Thyroid gland (tissue), 4 donors: ENCODE results near the gene TMEM170A. TPM values are rescaled to one million over a fixed set of nuclear protein-coding genes. Genes with fewer than 3 reads are reported as not detected.

ENCODE experiments used
- DNase-seq, 2 donors: peaks; one replicate each; pipeline ENCODE4 v3.0.0-alpha.2; 2019
- H3K27ac ChIP-seq, 3 donors: fragments of 200-600 bp; sonication (generic); 1 replicate in 2 of 3; 2 replicates in 1 of 3; pipeline ENCODE4 v1.5.1; 2016 to 2019; ENCODE audit warnings: mild to moderate bottlenecking in 1 of 3, moderate library complexity in 1 of 3
- H3K27me3 ChIP-seq: fragments of 200-600 bp; sonication (generic); one replicate; pipeline ENCODE4 v1.5.1; 2019
- H3K36me3 ChIP-seq, 2 donors: fragments of 200-600 bp; sonication (generic); one replicate each; pipeline ENCODE4 v1.5.1; 2016 to 2019
- H3K4me1 ChIP-seq, 2 donors: fragments of 200-600 bp; sonication (generic); one replicate each; pipeline ENCODE4 v1.5.1; 2017 to 2019
- H3K4me3 ChIP-seq, 3 donors: fragments of 200-600 bp; sonication (generic); replicated peaks in 1 of 3; 1 replicate in 2 of 3; 2 replicates in 1 of 3; pipeline ENCODE4 v1.5.1; 2016; ENCODE audit warnings: mild to moderate bottlenecking in 1 of 3
- H3K9me3 ChIP-seq: fragments of 200-600 bp; sonication (generic); one replicate; pipeline ENCODE4 v1.5.1; 2017
- CTCF ChIP-seq, 6 experiments: fragments of 200-600 bp in 3 of 6; fragments of 450-650 bp in 3 of 6; sonication (generic) in 3 of 6; IDR thresholded peaks; one replicate each; pipeline ENCODE4 v1.5.1; 2016 to 2019; ENCODE audit warnings: antibody characterized with exemption in 6 of 6, mild to moderate bottlenecking in 2 of 6, inconsistent platforms in 1 of 6, moderate library complexity in 1 of 6
- POLR2A ChIP-seq, 2 donors: fragments of 450-650 bp; IDR thresholded peaks; one replicate each; pipeline ENCODE4 v1.6.1; 2017; ENCODE audit warnings: antibody characterized with exemption in 2 of 2, mild to moderate bottlenecking in 2 of 2, moderate library complexity in 1 of 2
- WGBS, 2 donors: methylation state at CpG; one replicate each; pipeline ENCODE4 v1.1.5; 2017; 5-methylcytosine and 5-hydroxymethylcytosine counted together
- intact Hi-C: fragments of 100-400 bp; cut with DNase I; formaldehyde crosslinking; loops from one replicate; pipeline ENCODE4 v1.15.1; 2023
- total RNA-seq, 4 donors: library from RNA; depleted of rRNA; stranded (reverse); fragments of >200 nt; gene quantifications; one replicate each; pipeline ENCODE4 v1.2.3, GENCODE V29; 2016

Gene TMEM170A
- total RNA-seq, 4 donors from 2014 or later: 27.1 to 41.9 (median 30.7) TPM

GRCh38 chr16:75452464-75453190 lies 11.9 kb downstream of the TMEM170A start:
- Histone ChIP-seq H3K36me3 (peaks cover 0 to 3% of the 10 kb centered on the region in 2 donors), H3K4me3 (no peak overlapping the region), H3K27ac (no peak overlapping the region), H3K27me3 (no peaks in the 10 kb centered on the region), H3K4me1 (peaks cover 7 to 19% of the 10 kb centered on the region in 2 donors), H3K9me3 (no peaks in the 10 kb centered on the region)
- 94 to 96% methylated on average over 12 of the region's 12 CpGs for WGBS, 2 donors
- DNase-seq: no peak
- TF ChIP-seq CTCF (IDR thresholded peaks at IDR 0.05) (no peak), POLR2A (IDR thresholded peaks at IDR 0.05) (no peak)
- intact Hi-C loops: no loop called here

DNA sequence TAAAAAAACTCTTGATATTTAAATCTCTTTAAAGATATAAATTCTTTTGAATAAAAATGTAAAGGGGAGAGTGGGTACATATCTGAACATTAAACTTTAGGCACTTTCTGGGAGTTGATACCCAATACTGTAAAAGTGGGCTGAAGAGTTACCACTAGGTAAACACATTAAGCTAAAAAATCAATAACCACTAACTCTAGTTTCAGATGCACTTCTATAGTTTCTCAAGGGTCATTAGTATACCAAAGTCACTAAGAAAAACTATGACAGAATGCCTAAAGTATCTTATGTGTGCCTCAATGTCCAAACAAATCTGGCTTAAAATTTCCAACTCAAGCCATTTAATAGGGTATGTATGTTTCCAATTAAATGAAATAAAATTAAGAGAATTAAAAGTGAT lies 18.1 kb downstream of the TMEM170A start:
- Histone ChIP-seq H3K36me3 (peaks cover 0 to 3% of the 10 kb centered on the region in 2 donors), H3K9me3 (no peaks in the 10 kb centered on the region), H3K27me3 (no peaks in the 10 kb centered on the region), H3K27ac (no peak overlapping the region), H3K4me1 (no peaks in the 10 kb centered on the region), H3K4me3 (no peak overlapping the region)
- intact Hi-C loops: no loop called here
- no peak for DNase-seq
- TF ChIP-seq POLR2A (IDR thresholded peaks at IDR 0.05): no peak
- no peak for TF ChIP-seq CTCF (IDR thresholded peaks at IDR 0.05)

DNA sequence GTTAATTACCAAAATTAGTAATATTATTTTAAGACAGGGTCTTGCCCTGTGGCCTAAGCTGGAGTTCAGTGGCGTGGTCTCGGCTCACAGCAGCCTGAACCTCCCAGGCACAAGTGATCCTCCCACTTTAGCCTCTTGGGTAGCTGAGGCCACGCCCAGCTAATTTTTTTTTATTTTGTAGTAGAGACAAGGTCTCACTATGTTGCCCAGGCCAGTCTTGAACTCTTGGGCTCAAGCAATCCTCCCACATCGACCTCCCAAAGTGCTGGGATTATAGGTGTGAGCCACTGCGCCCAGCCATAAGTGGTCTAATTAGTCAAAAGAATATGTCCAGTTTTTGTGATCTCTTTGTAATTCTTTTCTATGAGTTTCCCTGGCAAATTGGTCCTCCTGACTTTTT lies 19.2 kb downstream of the TMEM170A start:
- no peak overlapping the region for H3K4me3 ChIP-seq
- no peaks in the 10 kb centered on the region for H3K27me3 ChIP-seq
- no peaks in the 10 kb centered on the region for H3K4me1 ChIP-seq
- no peak for TF ChIP-seq CTCF (IDR thresholded peaks at IDR 0.05)
- no peak for TF ChIP-seq POLR2A (IDR thresholded peaks at IDR 0.05)
- no peak overlapping the region for H3K27ac ChIP-seq
- intact Hi-C loops: no loop called here
- WGBS, 2 donors: 88 to 94% methylated on average over 4 to 5 of the region's 5 CpGs
- H3K9me3 ChIP-seq: no peaks in the 10 kb centered on the region
- H3K36me3 ChIP-seq: no peaks in the 10 kb centered on the region
- no peak for DNase-seq

DNA sequence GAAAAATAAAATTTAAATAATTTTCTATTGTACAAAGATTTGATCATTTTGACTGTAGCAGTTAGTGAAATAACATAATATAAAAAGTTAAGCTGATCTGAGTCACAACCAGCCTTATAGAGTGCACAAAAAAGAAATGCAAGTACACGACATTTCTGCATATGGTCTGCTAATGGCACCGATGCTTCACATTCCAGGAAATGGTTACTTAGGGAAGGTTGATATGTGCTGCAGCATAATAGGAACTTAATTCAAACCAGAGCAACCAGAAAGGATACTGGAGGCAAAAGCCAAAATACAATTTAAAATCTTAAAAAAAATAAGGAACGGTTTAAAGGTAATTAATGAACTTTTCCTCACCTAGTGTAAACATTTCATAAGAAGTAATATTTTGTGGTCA lies 21.2 kb downstream of the TMEM170A start:
- intact Hi-C loops: no loop called here
- Histone ChIP-seq H3K9me3 (no peaks in the 10 kb centered on the region), H3K4me3 (no peak overlapping the region), H3K27ac (no peak overlapping the region), H3K4me1 (no peaks in the 10 kb centered on the region), H3K27me3 (no peaks in the 10 kb centered on the region), H3K36me3 (no peaks in the 10 kb centered on the region)
- DNase-seq: no peak
- TF ChIP-seq POLR2A (IDR thresholded peaks at IDR 0.05) (no peak), CTCF (IDR thresholded peaks at IDR 0.05) (no peak)
- 81 to 88% methylated on average over 3 of the region's 3 CpGs for WGBS, 2 donors

DNA sequence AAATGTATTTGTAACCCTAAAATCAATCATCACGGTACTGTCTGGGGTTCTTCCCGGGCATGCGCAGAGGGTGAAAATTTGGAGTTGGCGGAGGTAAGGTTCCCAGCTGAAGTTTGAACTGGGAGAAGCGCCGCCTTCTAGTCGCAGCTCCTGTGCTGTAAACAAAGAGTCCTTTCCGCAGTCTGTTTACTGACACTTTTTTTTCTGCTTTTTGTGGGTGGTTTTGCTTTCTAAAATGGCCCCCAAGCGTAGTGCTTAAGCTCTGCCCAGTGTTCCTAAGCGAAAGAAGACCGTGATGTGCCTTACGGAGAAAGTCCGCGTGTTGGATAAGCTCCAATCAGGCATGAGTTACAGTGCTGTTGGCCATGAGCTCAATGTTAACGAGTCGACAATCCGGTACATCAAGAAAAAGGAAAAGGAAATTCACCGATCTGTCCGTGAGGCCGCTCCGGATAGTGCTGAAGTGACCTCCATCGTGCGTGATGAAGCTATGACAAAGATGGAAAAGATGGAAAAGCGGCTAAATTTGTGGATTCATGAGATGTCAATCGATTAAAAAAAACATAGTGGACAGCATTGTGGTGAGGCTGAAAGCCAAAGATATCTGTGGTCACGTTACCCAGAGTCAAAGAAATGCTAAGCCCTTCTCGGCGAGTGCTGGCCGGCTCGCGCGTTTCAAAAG lies 30.6 kb downstream of the TMEM170A start:
- peak; percentile 75 to 82 for DNase-seq
- WGBS, 2 donors: 2 to 3% methylated on average over 32 of the region's 32 CpGs
- intact Hi-C loops: loop anchor here (2.0 kb wide), 1 partner anchor 31 kb away; the partner anchor contains the start of gene TMEM170A
- no peaks in the 10 kb centered on the region for H3K27me3 ChIP-seq
- peaks cover 0 to 25% of the 10 kb centered on the region in 2 donors for H3K4me1 ChIP-seq
- no peaks in the 10 kb centered on the region for H3K36me3 ChIP-seq
- peak overlapping the region; percentile 92 to 99 (median 98) for H3K27ac ChIP-seq
- peak overlapping the region; percentile 30 to 78 (median 48) for H3K4me3 ChIP-seq
- no peaks in the 10 kb centered on the region for H3K9me3 ChIP-seq
- TF ChIP-seq POLR2A (IDR thresholded peaks at IDR 0.05): peak in 1 of 2 donors; percentile 46
- no peak for TF ChIP-seq CTCF (IDR thresholded peaks at IDR 0.05)
